IMR-90 (cell line): ENCODE data around the gene GRID1.

ENCODE experiments used
- BHLHE40 ChIP-seq: fragments of 150-350 bp; IDR thresholded peaks from 2 replicates; pipeline ENCODE4 v1.6.1; 2016; ENCODE audit warnings: mild to moderate bottlenecking, low read depth, low read length
- CEBPB ChIP-seq: IDR thresholded peaks from 2 replicates; pipeline ENCODE4 v1.6.1; 2012; ENCODE audit warnings: low read depth, low read length, improper control_type of control experiment
- CHD1 ChIP-seq: IDR thresholded peaks from 2 replicates; pipeline ENCODE4 v1.6.1; 2012; ENCODE audit warnings: low read depth, low read length, improper control_type of control experiment
- FOS ChIP-seq: fragments of 150-350 bp; IDR thresholded peaks from 2 replicates; pipeline ENCODE4 v1.6.1; 2016; ENCODE audit warnings: low read depth, low read length
- MAZ ChIP-seq: IDR thresholded peaks from 2 replicates; pipeline ENCODE4 v1.6.1; 2012; ENCODE audit warnings: low read depth, mild to moderate bottlenecking, low read length, improper control_type of control experiment, moderate library complexity, borderline replicate concordance
- MXI1 ChIP-seq: IDR thresholded peaks from 2 replicates; pipeline ENCODE4 v1.6.1; 2012; ENCODE audit warnings: low read depth, mild to moderate bottlenecking, low read length, moderate library complexity, borderline replicate concordance
- POLR2A ChIP-seq: IDR thresholded peaks from 2 replicates; pipeline ENCODE4 v1.6.1; 2012; ENCODE audit warnings: mild to moderate bottlenecking, low read depth, low read length
- RAD21 ChIP-seq: IDR thresholded peaks from 2 replicates; pipeline ENCODE4 v1.6.1; 2012; ENCODE audit warnings: low read length, improper control_type of control experiment
- RFX5 ChIP-seq: IDR thresholded peaks from 2 replicates; pipeline ENCODE4 v1.8.0; 2012; ENCODE audit warnings: low read depth, mild to moderate bottlenecking, low read length, moderate library complexity
- SMC3 ChIP-seq: fragments of 150-350 bp; IDR thresholded peaks from 2 replicates; pipeline ENCODE4 v1.6.1; 2016; ENCODE audit warnings: low read depth, mild to moderate bottlenecking, antibody characterized with exemption, low read length, moderate library complexity
- TF ChIP-seq, protein P1 (sequence below): conservative IDR thresholded peaks from 2 replicates; pipeline ENCODE4 v1.5.1; 2012; ENCODE audit warnings: mild to moderate bottlenecking, low read depth, low read length, improper control_type of control experiment
- TF ChIP-seq, protein P2 (sequence below): fragments of 150-350 bp; IDR thresholded peaks from 2 replicates; pipeline ENCODE4 v1.6.1; 2017; ENCODE audit warnings: mild to moderate bottlenecking, antibody characterized with exemption, low read length, low read depth

DNA sequence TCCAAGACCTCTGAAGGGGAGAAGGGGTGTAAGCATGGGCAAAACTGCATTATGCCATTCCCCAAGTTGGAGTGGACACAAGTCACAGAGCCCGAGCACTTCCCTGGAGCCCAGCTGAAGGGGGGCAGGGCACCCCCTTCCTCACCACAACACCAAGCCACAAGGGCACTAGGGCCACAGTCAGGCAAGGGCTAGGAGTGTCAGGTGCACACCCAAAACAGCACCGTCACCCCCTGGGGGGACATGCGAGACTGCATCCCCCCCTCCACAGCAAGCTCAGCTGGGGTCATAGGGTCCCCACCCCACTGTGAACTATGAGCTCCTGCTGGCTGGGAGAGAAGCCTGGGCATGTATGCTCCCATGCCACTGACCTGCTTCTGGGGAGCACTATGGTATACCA lies 143.9 kb downstream of the GRID1 start:
- TF ChIP-seq POLR2A (no peak), BHLHE40 (no peak), SMC3 (no peak), MXI1 (no peak), RAD21 (no peak), CEBPB (no peak), FOS (no peak), RFX5 (no peak), MAZ (no peak), CHD1 (no peak)
- TF ChIP-seq, protein P1, sequence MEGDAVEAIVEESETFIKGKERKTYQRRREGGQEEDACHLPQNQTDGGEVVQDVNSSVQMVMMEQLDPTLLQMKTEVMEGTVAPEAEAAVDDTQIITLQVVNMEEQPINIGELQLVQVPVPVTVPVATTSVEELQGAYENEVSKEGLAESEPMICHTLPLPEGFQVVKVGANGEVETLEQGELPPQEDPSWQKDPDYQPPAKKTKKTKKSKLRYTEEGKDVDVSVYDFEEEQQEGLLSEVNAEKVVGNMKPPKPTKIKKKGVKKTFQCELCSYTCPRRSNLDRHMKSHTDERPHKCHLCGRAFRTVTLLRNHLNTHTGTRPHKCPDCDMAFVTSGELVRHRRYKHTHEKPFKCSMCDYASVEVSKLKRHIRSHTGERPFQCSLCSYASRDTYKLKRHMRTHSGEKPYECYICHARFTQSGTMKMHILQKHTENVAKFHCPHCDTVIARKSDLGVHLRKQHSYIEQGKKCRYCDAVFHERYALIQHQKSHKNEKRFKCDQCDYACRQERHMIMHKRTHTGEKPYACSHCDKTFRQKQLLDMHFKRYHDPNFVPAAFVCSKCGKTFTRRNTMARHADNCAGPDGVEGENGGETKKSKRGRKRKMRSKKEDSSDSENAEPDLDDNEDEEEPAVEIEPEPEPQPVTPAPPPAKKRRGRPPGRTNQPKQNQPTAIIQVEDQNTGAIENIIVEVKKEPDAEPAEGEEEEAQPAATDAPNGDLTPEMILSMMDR, result no peak
- TF ChIP-seq, protein P2, sequence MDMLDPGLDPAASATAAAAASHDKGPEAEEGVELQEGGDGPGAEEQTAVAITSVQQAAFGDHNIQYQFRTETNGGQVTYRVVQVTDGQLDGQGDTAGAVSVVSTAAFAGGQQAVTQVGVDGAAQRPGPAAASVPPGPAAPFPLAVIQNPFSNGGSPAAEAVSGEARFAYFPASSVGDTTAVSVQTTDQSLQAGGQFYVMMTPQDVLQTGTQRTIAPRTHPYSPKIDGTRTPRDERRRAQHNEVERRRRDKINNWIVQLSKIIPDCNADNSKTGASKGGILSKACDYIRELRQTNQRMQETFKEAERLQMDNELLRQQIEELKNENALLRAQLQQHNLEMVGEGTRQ, result no peak
